Mesothelial cell of epicardium (in vitro differentiated cells): ENCODE data around the gene PPA1. TPM values are rescaled to one million over a fixed set of nuclear protein-coding genes. Genes with fewer than 3 reads are reported as not detected.

Experiments used
- DNase-seq, 2 experiments: peaks; one replicate each; pipeline ENCODE4 v3.0.0; 2021; ENCODE audit warnings: low spot score in 2 of 2; ENCODE audit not compliant: unreplicated experiment in 2 of 2
- H3K27ac Mint-ChIP-seq: 2 replicates; pipeline ENCODE4 v1.8.0; 2021; ENCODE audit warnings: mixed read lengths
- H3K27me3 Mint-ChIP-seq: 2 replicates; pipeline ENCODE4 v1.8.0; 2021; ENCODE audit warnings: low read depth, mixed read lengths
- H3K36me3 Mint-ChIP-seq: 2 replicates; pipeline ENCODE4 v1.8.0; 2021; ENCODE audit warnings: mixed read lengths
- H3K4me1 Mint-ChIP-seq: 2 replicates; pipeline ENCODE4 v1.8.0; 2021; ENCODE audit warnings: mixed read lengths
- H3K4me3 Mint-ChIP-seq: 2 replicates; pipeline ENCODE4 v1.8.0; 2021; ENCODE audit warnings: mild to moderate bottlenecking, moderate library complexity, mixed read lengths
- H3K9me3 Mint-ChIP-seq: 2 replicates; pipeline ENCODE4 v1.8.0; 2021; ENCODE audit warnings: mixed read lengths
- CTCF ChIP-seq: fragments of 200-600 bp; sonication (generic); IDR thresholded peaks from one replicate; pipeline ENCODE4 v1.5.0; 2021; ENCODE audit warnings: antibody characterized with exemption; ENCODE audit not compliant: unreplicated experiment
- total RNA-seq: library from RNA; stranded (reverse); gene quantifications from 3 replicates; pipeline ENCODE4 v1.2.1, GENCODE V29; 2021

Gene PPA1
- total RNA-seq, 1 donor from 2014 or later = 73.5 TPM

- Mint-ChIP-seq H3K9me3 (peaks cover 5% of the 10 kb centered on the region), H3K27me3 (peaks cover 15% of the 10 kb centered on the region), H3K27ac (no peak overlapping the region), H3K4me1 (no peaks in the 10 kb centered on the region), H3K36me3 (no peaks in the 10 kb centered on the region), H3K4me3 (no peak overlapping the region)
- no peak for DNase-seq
- TF ChIP-seq CTCF = peak; percentile 83
Measured at GRCh38 chr10:70272925-70273316, 39.7 kb upstream of the PPA1 start.

- H3K27ac Mint-ChIP-seq = no peak overlapping the region
- H3K4me1 Mint-ChIP-seq = no peaks in the 10 kb centered on the region
- TF ChIP-seq CTCF = no peak
- DNase-seq = no peak
- no peaks in the 10 kb centered on the region for H3K36me3 Mint-ChIP-seq
- H3K9me3 Mint-ChIP-seq = peaks cover 5% of the 10 kb centered on the region
- peaks cover 12% of the 10 kb centered on the region for H3K27me3 Mint-ChIP-seq
- H3K4me3 Mint-ChIP-seq = no peak overlapping the region
Measured at GRCh38 chr10:70271996-70272924, 39.0 kb upstream of the PPA1 start.

- no peak overlapping the region for H3K4me3 Mint-ChIP-seq
- H3K27ac Mint-ChIP-seq = no peak overlapping the region
- peaks cover 3% of the 10 kb centered on the region for H3K9me3 Mint-ChIP-seq
- no peaks in the 10 kb centered on the region for H3K36me3 Mint-ChIP-seq
- H3K4me1 Mint-ChIP-seq = no peaks in the 10 kb centered on the region
- peaks cover 19% of the 10 kb centered on the region for H3K27me3 Mint-ChIP-seq
- DNase-seq = no peak
- no peak for TF ChIP-seq CTCF
Measured at GRCh38 chr10:70270952-70271351, 37.7 kb upstream of the PPA1 start.

GRCh38 chr10:70269741-70270140 is 36.5 kb upstream of the PPA1 start:
- H3K36me3 Mint-ChIP-seq = no peaks in the 10 kb centered on the region
- TF ChIP-seq CTCF = no peak
- DNase-seq = no peak
- H3K4me1 Mint-ChIP-seq = no peaks in the 10 kb centered on the region
- H3K4me3 Mint-ChIP-seq = no peak overlapping the region
- no peaks in the 10 kb centered on the region for H3K9me3 Mint-ChIP-seq
- no peak overlapping the region for H3K27ac Mint-ChIP-seq
- H3K27me3 Mint-ChIP-seq = peaks cover 20% of the 10 kb centered on the region

- Mint-ChIP-seq H3K27me3 (peaks cover 21% of the 10 kb centered on the region), H3K36me3 (no peaks in the 10 kb centered on the region), H3K4me3 (no peak overlapping the region), H3K4me1 (no peaks in the 10 kb centered on the region), H3K27ac (no peak overlapping the region), H3K9me3 (no peaks in the 10 kb centered on the region)
- no peak for TF ChIP-seq CTCF
- no peak for DNase-seq
Measured at GRCh38 chr10:70268376-70268775, 35.1 kb upstream of the PPA1 start.
